OCI-LY1 (cell line): ENCODE measurements around the gene CYFIP1.

ENCODE experiments used
- CTCF ChIP-seq: fragments of 200-600 bp; sonication (generic), shearing (Covaris generic); IDR thresholded peaks from 2 replicates; pipeline ENCODE4 v1.5.1; 2017; ENCODE audit warnings: mild to moderate bottlenecking, antibody characterized with exemption, low read length, moderate library complexity, mixed read lengths
- EZH2 ChIP-seq: fragments of 200-600 bp; sonication (generic), shearing (Covaris generic); IDR thresholded peaks from 2 replicates; pipeline ENCODE4 v1.8.0; 2017; ENCODE audit warnings: borderline replicate concordance, mixed run types, mild to moderate bottlenecking, antibody characterized with exemption, low read length, moderate library complexity, mixed read lengths

DNA sequence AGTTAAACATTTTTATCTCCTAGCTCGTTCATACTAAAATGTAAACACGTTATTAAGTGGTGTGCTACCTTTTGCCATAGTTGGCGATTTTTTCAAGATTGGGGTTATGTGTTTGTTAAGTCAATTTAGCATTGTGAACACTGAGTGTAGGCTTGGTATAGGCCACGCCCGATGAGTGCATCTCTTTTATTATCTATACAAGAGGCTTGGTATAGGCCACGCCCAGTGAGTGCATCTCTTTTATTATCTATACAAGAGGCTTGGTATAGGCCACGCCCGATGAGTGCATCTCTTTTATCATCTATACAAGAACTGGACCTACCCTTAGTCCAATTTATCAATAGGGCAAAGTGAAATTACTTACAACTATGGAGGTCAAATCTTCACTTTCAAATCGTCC is 71.3 kb downstream of the CYFIP1 start:
- TF ChIP-seq CTCF (no peak), EZH2 (no peak)
